ENCODE results near the gene CMKLR1.

CMKLR1 gene

DNA sequence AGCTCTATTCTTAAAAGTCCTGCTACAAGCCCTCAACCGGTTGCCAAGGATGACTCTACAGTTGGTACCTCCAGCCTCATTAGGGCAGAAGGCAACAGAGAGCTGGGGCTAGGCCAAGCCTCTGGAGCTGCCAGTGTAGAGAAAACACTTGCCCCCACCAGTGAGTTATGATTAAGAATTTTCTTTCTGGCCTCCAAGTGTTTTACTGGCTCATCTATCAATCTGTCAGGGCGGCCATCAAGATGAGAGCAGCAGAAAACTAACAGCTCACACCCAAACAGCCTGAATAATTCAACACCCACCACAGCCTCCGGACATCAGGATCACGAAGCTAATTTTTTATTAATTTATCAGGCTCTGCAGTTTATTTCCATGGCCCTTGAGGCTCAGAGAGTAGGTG lies 40.7 kb upstream of the CMKLR1 start:
- DNase-seq (ENCODE audit: extremely low read depth, low read depth) = no peak
- H3K4me3 ChIP-seq (replicated peaks; ENCODE audit: low read depth, low read length) = no peak overlapping the region
- TF ChIP-seq, protein P1, sequence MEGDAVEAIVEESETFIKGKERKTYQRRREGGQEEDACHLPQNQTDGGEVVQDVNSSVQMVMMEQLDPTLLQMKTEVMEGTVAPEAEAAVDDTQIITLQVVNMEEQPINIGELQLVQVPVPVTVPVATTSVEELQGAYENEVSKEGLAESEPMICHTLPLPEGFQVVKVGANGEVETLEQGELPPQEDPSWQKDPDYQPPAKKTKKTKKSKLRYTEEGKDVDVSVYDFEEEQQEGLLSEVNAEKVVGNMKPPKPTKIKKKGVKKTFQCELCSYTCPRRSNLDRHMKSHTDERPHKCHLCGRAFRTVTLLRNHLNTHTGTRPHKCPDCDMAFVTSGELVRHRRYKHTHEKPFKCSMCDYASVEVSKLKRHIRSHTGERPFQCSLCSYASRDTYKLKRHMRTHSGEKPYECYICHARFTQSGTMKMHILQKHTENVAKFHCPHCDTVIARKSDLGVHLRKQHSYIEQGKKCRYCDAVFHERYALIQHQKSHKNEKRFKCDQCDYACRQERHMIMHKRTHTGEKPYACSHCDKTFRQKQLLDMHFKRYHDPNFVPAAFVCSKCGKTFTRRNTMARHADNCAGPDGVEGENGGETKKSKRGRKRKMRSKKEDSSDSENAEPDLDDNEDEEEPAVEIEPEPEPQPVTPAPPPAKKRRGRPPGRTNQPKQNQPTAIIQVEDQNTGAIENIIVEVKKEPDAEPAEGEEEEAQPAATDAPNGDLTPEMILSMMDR (IDR thresholded peaks at IDR 0.05; ENCODE audit: low read depth, low read length, missing control alignments) = no peak

GRCh38 chr12:108378926-108379325 lies 39.8 kb upstream of the CMKLR1 start:
- TF ChIP-seq, protein P1 (IDR thresholded peaks at IDR 0.05; ENCODE audit: low read depth, low read length, missing control alignments) = no peak
- no peak for DNase-seq (ENCODE audit: extremely low read depth, low read depth)
- H3K4me3 ChIP-seq (replicated peaks; ENCODE audit: low read depth, low read length) = no peak overlapping the region

- DNase-seq (ENCODE audit: extremely low read depth, low read depth) = no peak
- no peak overlapping the region for H3K4me3 ChIP-seq (replicated peaks; ENCODE audit: low read depth, low read length)
- TF ChIP-seq, protein P1 (IDR thresholded peaks at IDR 0.05; ENCODE audit: low read depth, low read length, missing control alignments) = no peak
These were observed 38.1 kb upstream of the CMKLR1 start for GRCh38 chr12:108377260-108377659.

DNA sequence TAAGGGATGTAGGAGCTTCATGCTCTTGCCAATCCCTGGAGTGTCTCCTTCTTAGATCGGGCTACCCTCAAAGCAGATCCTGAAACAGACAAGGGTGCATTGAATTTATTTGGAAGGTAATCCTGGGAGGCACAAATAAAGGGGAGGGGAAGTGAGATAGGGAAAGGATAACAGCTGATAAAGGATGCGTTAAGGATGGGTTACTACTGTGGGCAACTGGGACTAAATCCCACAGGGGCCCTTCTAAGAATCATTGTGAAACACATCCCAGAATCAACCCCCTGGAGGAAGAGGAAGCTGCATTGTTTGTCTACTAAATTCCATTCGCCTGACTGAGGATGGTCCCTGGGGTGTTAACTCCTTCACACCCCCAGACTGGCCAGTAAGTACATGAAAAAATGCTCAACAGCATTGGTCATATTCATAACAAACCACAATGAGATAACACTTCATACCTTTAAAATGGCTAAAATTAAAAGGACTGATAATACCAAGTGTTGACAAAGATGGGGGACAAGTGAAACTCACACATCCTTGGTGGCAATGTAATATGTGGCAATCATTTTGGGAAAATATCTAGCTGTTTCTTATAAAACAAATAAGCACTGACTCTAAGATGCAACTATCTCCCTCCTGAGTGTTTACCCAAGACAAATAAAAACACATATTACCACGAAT lies 37.0 kb upstream of the CMKLR1 start:
- DNase-seq (ENCODE audit: extremely low read depth, low read depth) = no peak
- no peak overlapping the region for H3K4me3 ChIP-seq (replicated peaks; ENCODE audit: low read depth, low read length)
- TF ChIP-seq, protein P1 (IDR thresholded peaks at IDR 0.05; ENCODE audit: low read depth, low read length, missing control alignments) = no peak

DNA sequence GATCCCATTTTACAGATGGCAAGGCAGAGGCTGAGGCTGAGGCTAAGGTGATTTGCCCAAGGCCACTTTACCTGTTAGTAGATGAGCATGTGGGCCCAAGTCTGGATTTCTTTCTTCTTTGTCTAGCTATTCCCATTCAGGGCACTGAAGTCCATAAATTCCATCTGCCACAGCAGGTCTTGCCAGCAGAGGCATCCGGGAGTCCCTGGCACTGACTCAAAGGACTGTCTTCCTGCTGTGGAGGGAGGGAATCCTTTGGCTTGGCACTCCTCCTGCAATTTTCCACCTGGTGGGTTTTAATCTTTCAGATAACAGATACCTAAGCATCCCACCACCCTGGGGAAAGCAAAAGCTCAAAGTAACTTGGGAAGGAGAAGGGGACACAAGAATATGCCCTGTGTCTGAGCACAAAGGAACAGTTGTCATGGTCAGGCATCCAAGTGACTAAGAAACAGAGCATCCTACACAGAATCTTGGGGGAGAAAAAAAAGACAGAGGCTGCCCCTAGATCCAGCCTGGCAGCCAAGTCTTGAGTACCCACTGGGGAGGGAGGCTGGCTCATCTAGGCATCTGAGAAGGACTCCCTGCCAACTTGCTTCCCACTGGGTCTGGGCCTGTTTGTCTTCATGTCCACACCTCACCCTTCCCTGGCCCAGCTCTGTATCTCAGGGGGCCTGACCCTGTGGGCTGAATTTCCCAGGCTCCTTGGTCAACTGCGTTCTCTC lies 35.6 kb upstream of the CMKLR1 start:
- H3K4me3 ChIP-seq (replicated peaks; ENCODE audit: low read depth, low read length) = no peak overlapping the region
- DNase-seq (ENCODE audit: extremely low read depth, low read depth) = no peak
- TF ChIP-seq, protein P1 (IDR thresholded peaks at IDR 0.05; ENCODE audit: low read depth, low read length, missing control alignments) = no peak

DNA sequence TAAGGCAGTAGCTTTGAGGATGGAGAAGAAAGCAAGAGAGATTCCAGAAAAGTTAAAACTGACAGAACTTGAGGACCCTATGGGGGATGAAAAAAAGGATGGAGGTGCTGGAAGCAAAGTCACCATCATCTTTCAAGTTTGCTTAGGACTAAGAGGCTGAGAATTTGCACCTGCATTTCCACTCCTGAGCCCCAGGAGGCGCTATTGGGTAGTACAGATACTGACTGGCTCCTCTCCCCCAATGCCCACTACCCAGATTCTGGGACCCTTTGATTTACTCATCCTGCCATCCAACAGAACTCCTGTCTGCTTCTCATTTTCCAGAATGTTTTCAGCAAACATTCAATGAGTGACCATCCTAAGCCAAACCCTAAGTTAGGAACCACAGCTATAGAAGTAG lies 34.0 kb upstream of the CMKLR1 start:
- no peak overlapping the region for H3K4me3 ChIP-seq (replicated peaks; ENCODE audit: low read depth, low read length)
- no peak for DNase-seq (ENCODE audit: extremely low read depth, low read depth)
- TF ChIP-seq, protein P1 (IDR thresholded peaks at IDR 0.05; ENCODE audit: low read depth, low read length, missing control alignments) = peak; percentile 54
